Mesendoderm (in vitro differentiated cells): ENCODE measurements around the gene TMCC2.

ENCODE experiments used
- DNase-seq: peaks from one replicate; pipeline ENCODE4 v3.0.0; 2013
- H2AK5ac ChIP-seq: 2 replicates; pipeline ENCODE4 v1.6.1; 2013; ENCODE audit warnings: low read length, inconsistent platforms
- H2BK120ac ChIP-seq: 2 replicates; pipeline ENCODE4 v1.6.1; 2013; ENCODE audit warnings: low read depth, mild to moderate bottlenecking, low read length, moderate library complexity, mixed read lengths
- H2BK15ac ChIP-seq: replicated peaks from 2 replicates; pipeline ENCODE4 v1.6.1; 2013; ENCODE audit warnings: low read depth, mild to moderate bottlenecking, moderate library complexity
- H2BK5ac ChIP-seq: 2 replicates; pipeline ENCODE4 v1.6.1; 2013; ENCODE audit warnings: low read length, inconsistent platforms
- H3K18ac ChIP-seq: 2 replicates; pipeline ENCODE4 v1.6.1; 2013; ENCODE audit warnings: mild to moderate bottlenecking, low read length, mixed read lengths
- H3K23ac ChIP-seq: one replicate; pipeline ENCODE4 v1.6.1; 2013; ENCODE audit warnings: low read length
- H3K27ac ChIP-seq: 2 replicates; pipeline ENCODE4 v1.5.1; 2013; ENCODE audit warnings: low read depth, mild to moderate bottlenecking, inconsistent platforms, low read length, moderate library complexity
- H3K27me3 ChIP-seq: 2 replicates; pipeline ENCODE4 v1.6.1; 2013; ENCODE audit warnings: low read length, control low read depth, mild to moderate bottlenecking, inconsistent platforms; ENCODE audit not compliant: insufficient read depth, poor library complexity
- H3K36me3 ChIP-seq: 2 replicates; pipeline ENCODE4 v1.6.1; 2013; ENCODE audit warnings: low read length, inconsistent platforms; ENCODE audit not compliant: control insufficient read depth, insufficient read depth
- H3K4ac ChIP-seq: one replicate; pipeline ENCODE4 v1.6.1; 2013; ENCODE audit warnings: low read depth, mild to moderate bottlenecking, low read length, moderate library complexity
- H3K4me1 ChIP-seq: 2 replicates; pipeline ENCODE4 v1.6.1; 2013; ENCODE audit warnings: low read depth, low read length, inconsistent platforms; ENCODE audit not compliant: control insufficient read depth
- H3K4me2 ChIP-seq: 2 replicates; pipeline ENCODE4 v1.6.1; 2013; ENCODE audit warnings: low read length
- H3K4me3 ChIP-seq: 2 replicates; pipeline ENCODE4 v1.5.1; 2013; ENCODE audit warnings: mild to moderate bottlenecking, low read length
- H3K56ac ChIP-seq: one replicate; pipeline ENCODE4 v1.6.1; 2013; ENCODE audit warnings: low read length
- H3K79me1 ChIP-seq: 2 replicates; pipeline ENCODE4 v1.6.1; 2013; ENCODE audit warnings: low read length, inconsistent platforms
- H3K79me2 ChIP-seq: 2 replicates; pipeline ENCODE4 v1.6.1; 2013; ENCODE audit warnings: mild to moderate bottlenecking, low read length; ENCODE audit not compliant: control insufficient read depth, insufficient read depth
- H3K9ac ChIP-seq: 2 replicates; pipeline ENCODE4 v1.6.1; 2013; ENCODE audit warnings: low read length, inconsistent platforms
- H4K5ac ChIP-seq: one replicate; pipeline ENCODE4 v1.6.1; 2013; ENCODE audit warnings: low read length
- H4K8ac ChIP-seq: one replicate; pipeline ENCODE4 v1.6.1; 2013; ENCODE audit warnings: low read depth, mild to moderate bottlenecking, control low read depth, low read length, moderate library complexity
- WGBS: extraction: QIAGEN DNeasy Blood & Tissue Kit; methylation state at CpG from one replicate; pipeline ENCODE4 v1.1.7; 2013; ENCODE audit warnings: low lambda C conversion rate, missing lambda C conversion rate; ENCODE audit not compliant: insufficient coverage; ENCODE audit errors: extremely low coverage; 5-methylcytosine and 5-hydroxymethylcytosine counted together

Gene TMCC2

GRCh38 chr1:205187420-205187819 lies 40.3 kb upstream of the TMCC2 start:
- Histone ChIP-seq H2BK5ac (no peak overlapping the region), H2BK120ac (no peak overlapping the region), H4K8ac (no peak overlapping the region), H3K79me1 (peaks cover 2% of the 10 kb centered on the region), H3K36me3 (no peaks in the 10 kb centered on the region), H2BK15ac (no peak overlapping the region), H3K4ac (no peak overlapping the region), H3K9ac (no peak overlapping the region), H3K56ac (no peak overlapping the region), H2AK5ac (no peak overlapping the region), H3K23ac (peak overlapping the region; percentile 51), H3K79me2 (no peaks in the 10 kb centered on the region), H3K4me2 (no peak overlapping the region), H3K18ac (no peak overlapping the region), H4K5ac (no peak overlapping the region), H3K4me1 (peaks cover 1% of the 10 kb centered on the region), H3K4me3 (no peak overlapping the region), H3K27me3 (no peaks in the 10 kb centered on the region), H3K27ac (no peak overlapping the region)
- WGBS, result no CpG with 5 or more reads among the region's 10 CpGs
- no peak for DNase-seq

GRCh38 chr1:205188098-205188497 lies 39.6 kb upstream of the TMCC2 start:
- Histone ChIP-seq H3K79me2 (no peaks in the 10 kb centered on the region), H3K18ac (no peak overlapping the region), H3K4me1 (peaks cover 1% of the 10 kb centered on the region), H3K4me3 (no peak overlapping the region), H3K36me3 (no peaks in the 10 kb centered on the region), H4K5ac (no peak overlapping the region), H3K4me2 (no peak overlapping the region), H4K8ac (no peak overlapping the region), H2BK5ac (no peak overlapping the region), H3K4ac (no peak overlapping the region), H3K23ac (no peak overlapping the region), H2BK15ac (no peak overlapping the region), H2BK120ac (no peak overlapping the region), H3K27ac (no peak overlapping the region), H3K56ac (no peak overlapping the region), H2AK5ac (no peak overlapping the region), H3K79me1 (peaks cover 2% of the 10 kb centered on the region), H3K27me3 (no peaks in the 10 kb centered on the region), H3K9ac (no peak overlapping the region)
- no CpG with 5 or more reads among the region's 2 CpGs for WGBS
- DNase-seq, result no peak

- Histone ChIP-seq H2BK15ac (no peak overlapping the region), H3K18ac (no peak overlapping the region), H3K23ac (no peak overlapping the region), H3K79me1 (peaks cover 2% of the 10 kb centered on the region), H3K4me2 (no peak overlapping the region), H4K5ac (no peak overlapping the region), H3K36me3 (no peaks in the 10 kb centered on the region), H4K8ac (no peak overlapping the region), H3K4me3 (no peak overlapping the region), H2BK120ac (no peak overlapping the region), H2BK5ac (no peak overlapping the region), H3K9ac (no peak overlapping the region), H3K79me2 (no peaks in the 10 kb centered on the region), H3K4me1 (peaks cover 1% of the 10 kb centered on the region), H3K4ac (no peak overlapping the region), H3K27me3 (no peaks in the 10 kb centered on the region), H3K56ac (no peak overlapping the region), H3K27ac (no peak overlapping the region), H2AK5ac (no peak overlapping the region)
- no peak for DNase-seq
- no CpG with 5 or more reads among the region's 2 CpGs for WGBS
Observed at GRCh38 chr1:205188596-205188995, 39.1 kb upstream of the TMCC2 start.

GRCh38 chr1:205189131-205189530 lies 38.6 kb upstream of the TMCC2 start:
- Histone ChIP-seq H2BK15ac (no peak overlapping the region), H3K9ac (no peak overlapping the region), H3K79me2 (no peaks in the 10 kb centered on the region), H3K23ac (no peak overlapping the region), H3K79me1 (peaks cover 2% of the 10 kb centered on the region), H2BK120ac (no peak overlapping the region), H4K8ac (no peak overlapping the region), H3K4me2 (no peak overlapping the region), H2AK5ac (no peak overlapping the region), H3K4me3 (no peak overlapping the region), H2BK5ac (no peak overlapping the region), H3K27me3 (no peaks in the 10 kb centered on the region), H3K4ac (no peak overlapping the region), H3K4me1 (peaks cover 1% of the 10 kb centered on the region), H3K36me3 (no peaks in the 10 kb centered on the region), H3K27ac (no peak overlapping the region), H3K18ac (no peak overlapping the region), H3K56ac (no peak overlapping the region), H4K5ac (no peak overlapping the region)
- DNase-seq, result no peak
- 100% methylated on average over 1 of the region's 2 CpGs for WGBS

- WGBS, result no CpG with 5 or more reads among the region's 9 CpGs
- Histone ChIP-seq H3K36me3 (no peaks in the 10 kb centered on the region), H2BK120ac (no peak overlapping the region), H3K18ac (no peak overlapping the region), H3K27me3 (no peaks in the 10 kb centered on the region), H3K4me3 (no peak overlapping the region), H3K56ac (no peak overlapping the region), H4K8ac (no peak overlapping the region), H2BK15ac (no peak overlapping the region), H3K79me1 (peaks cover 2% of the 10 kb centered on the region), H3K9ac (no peak overlapping the region), H3K27ac (no peak overlapping the region), H2BK5ac (no peak overlapping the region), H2AK5ac (no peak overlapping the region), H3K4me2 (no peak overlapping the region), H3K79me2 (peaks cover 2% of the 10 kb centered on the region), H3K23ac (no peak overlapping the region), H4K5ac (no peak overlapping the region), H3K4ac (no peak overlapping the region), H3K4me1 (peaks cover 1% of the 10 kb centered on the region)
- no peak for DNase-seq
Observed at GRCh38 chr1:205190845-205191577, 36.7 kb upstream of the TMCC2 start.

GRCh38 chr1:205191622-205192021 lies 36.1 kb upstream of the TMCC2 start:
- Histone ChIP-seq H4K5ac (no peak overlapping the region), H3K18ac (no peak overlapping the region), H3K27me3 (no peaks in the 10 kb centered on the region), H3K56ac (no peak overlapping the region), H3K4me2 (no peak overlapping the region), H2BK15ac (no peak overlapping the region), H3K4me3 (no peak overlapping the region), H3K79me2 (peaks cover 2% of the 10 kb centered on the region), H2BK5ac (no peak overlapping the region), H3K9ac (no peak overlapping the region), H3K27ac (no peak overlapping the region), H2AK5ac (no peak overlapping the region), H3K4ac (no peak overlapping the region), H2BK120ac (no peak overlapping the region), H3K79me1 (peaks cover 2% of the 10 kb centered on the region), H3K23ac (no peak overlapping the region), H3K36me3 (no peaks in the 10 kb centered on the region), H3K4me1 (peaks cover 1% of the 10 kb centered on the region), H4K8ac (no peak overlapping the region)
- no CpG with 5 or more reads among the region's 2 CpGs for WGBS
- DNase-seq, result no peak
